ENCODE data around the gene USP47.

Gene USP47

GRCh38 chr11:11978098-11978637 lies 136.4 kb downstream of the USP47 start:
- TF ChIP-seq ZFX (IDR thresholded peaks at IDR 0.05) (no peak), CTCF (conservative IDR thresholded peaks at IDR 0.05) (no peak)
- no peak overlapping the region for H3K27ac ChIP-seq

GRCh38 chr11:11978792-11979487 lies 137.2 kb downstream of the USP47 start:
- TF ChIP-seq CTCF (conservative IDR thresholded peaks at IDR 0.05) (no peak), ZFX (IDR thresholded peaks at IDR 0.05) (no peak)
- H3K27ac ChIP-seq: peak overlapping the region; percentile 29

GRCh38 chr11:11979488-11980117 lies 137.8 kb downstream of the USP47 start:
- H3K27ac ChIP-seq: peak overlapping the region; percentile 29
- TF ChIP-seq CTCF (conservative IDR thresholded peaks at IDR 0.05): no peak
- TF ChIP-seq ZFX (IDR thresholded peaks at IDR 0.05): no peak

- H3K27ac ChIP-seq: peak overlapping the region; percentile 29; the same call in 1 of the 2 replicates
- TF ChIP-seq CTCF (conservative IDR thresholded peaks at IDR 0.05) (no peak), ZFX (IDR thresholded peaks at IDR 0.05) (no peak)
Observed at GRCh38 chr11:11980200-11980599, 138.4 kb downstream of the USP47 start.

- TF ChIP-seq CTCF (conservative IDR thresholded peaks at IDR 0.05) (no peak), ZFX (IDR thresholded peaks at IDR 0.05) (no peak)
- H3K27ac ChIP-seq: no peak overlapping the region
Observed at GRCh38 chr11:11980841-11981308, 139.1 kb downstream of the USP47 start.

GRCh38 chr11:11981364-11981763 lies 139.6 kb downstream of the USP47 start:
- no peak for TF ChIP-seq ZFX (IDR thresholded peaks at IDR 0.05)

GRCh38 chr11:11981840-11982239 lies 140.1 kb downstream of the USP47 start:
- TF ChIP-seq ZFX (IDR thresholded peaks at IDR 0.05) (no peak), CTCF (conservative IDR thresholded peaks at IDR 0.05) (no peak)
- H3K27ac ChIP-seq: no peak overlapping the region

More at GRCh38 chr11:11981364-11981763, 139.6 kb downstream of the USP47 start:
- H3K27ac ChIP-seq: no peak overlapping the region
